ENCODE measurements around the gene HTR3E. TPM values are rescaled to one million over a fixed set of nuclear protein-coding genes. Genes with fewer than 3 reads are reported as not detected.
"Not testable (repeated sequence)": the region's sequence is repeated elsewhere in the genome, so short reads cannot be mapped to it uniquely, and the experiment has no call there.

The HTR3E gene
- total RNA-seq, 6 donors from 2014 or later: not detected

GRCh38 chr3:184117636-184118035 lies 20.8 kb downstream of the HTR3E start:
- Histone ChIP-seq H3K4me1 (no peaks in the 10 kb centered on the region), H3K9me3 (no peaks in the 10 kb centered on the region), H3K27me3 (no peaks in the 10 kb centered on the region), H3K4me3 (no peak overlapping the region), H3K36me3 (no peaks in the 10 kb centered on the region), H3K27ac (no peak overlapping the region)
- no peak for ATAC-seq (ENCODE audit: low FRiP score in 2 of 2)
- TF ChIP-seq POLR2AphosphoS5 (IDR thresholded peaks at IDR 0.05) (no peak), EP300 (IDR thresholded peaks at IDR 0.05) (no peak), POLR2A (IDR thresholded peaks at IDR 0.05) (no peak), CTCF (IDR thresholded peaks at IDR 0.05) (no peak)
- 92 to 94% methylated on average over 6 of the region's 6 CpGs for WGBS, 2 donors
- no peak for DNase-seq

- H3K27me3 ChIP-seq; H3K9me3 ChIP-seq; H3K27ac ChIP-seq; H3K36me3 ChIP-seq; H3K4me1 ChIP-seq; H3K4me3 ChIP-seq; ATAC-seq (ENCODE audit: low FRiP score in 2 of 2): not testable (repeated sequence)
- DNase-seq: peak in 1 of 2 donors; percentile 23
- WGBS, 2 donors: 94% methylated on average over 8 of the region's 8 CpGs
Measured at GRCh38 chr3:184121031-184121430, 24.2 kb downstream of the HTR3E start.

GRCh38 chr3:184126006-184126405 lies 29.1 kb downstream of the HTR3E start:
- no peaks in the 10 kb centered on the region for H3K9me3 ChIP-seq
- no peaks in the 10 kb centered on the region for H3K36me3 ChIP-seq
- no peaks in the 10 kb centered on the region for H3K4me1 ChIP-seq
- H3K4me3 ChIP-seq: no peak overlapping the region
- H3K27me3 ChIP-seq: no peaks in the 10 kb centered on the region
- ATAC-seq (ENCODE audit: low FRiP score in 2 of 2): no peak
- no peak for DNase-seq
- no peak overlapping the region for H3K27ac ChIP-seq
- TF ChIP-seq POLR2AphosphoS5 (IDR thresholded peaks at IDR 0.05): no peak
- 51 to 77% methylated on average over 3 of the region's 3 CpGs for WGBS, 2 donors

- no peaks in the 10 kb centered on the region for H3K27me3 ChIP-seq
- H3K4me3 ChIP-seq: no peak overlapping the region
- TF ChIP-seq CTCF (IDR thresholded peaks at IDR 0.05) (peak in 2 of 6 experiments; percentile 20 to 34), POLR2AphosphoS5 (IDR thresholded peaks at IDR 0.05) (no peak)
- H3K27ac ChIP-seq: no peak overlapping the region
- H3K9me3 ChIP-seq: no peaks in the 10 kb centered on the region
- ATAC-seq (ENCODE audit: low FRiP score in 2 of 2) (peak; percentile 50 to 86), DNase-seq (peak in 1 of 2 donors; percentile 67)
- 38 to 46% methylated on average over 2 of the region's 2 CpGs for WGBS, 2 donors
- H3K4me1 ChIP-seq: peaks cover 0 to 5% (median 2%) of the 10 kb centered on the region in 4 donors
- H3K36me3 ChIP-seq: no peaks in the 10 kb centered on the region
Measured at GRCh38 chr3:184129012-184129411, 32.1 kb downstream of the HTR3E start.

- DNase-seq (no peak), ATAC-seq (ENCODE audit: low FRiP score in 2 of 2) (no peak)
- H3K27me3 ChIP-seq: no peaks in the 10 kb centered on the region
- no peak overlapping the region for H3K4me3 ChIP-seq
- 93 to 97% methylated on average over 4 of the region's 4 CpGs for WGBS, 2 donors
- peaks cover 11 to 28% (median 18%) of the 10 kb centered on the region in 4 donors for H3K4me1 ChIP-seq
- peaks cover 0 to under 1% (median 0%) of the 10 kb centered on the region in 4 donors for H3K36me3 ChIP-seq
- H3K27ac ChIP-seq: no peak overlapping the region
- no peak for TF ChIP-seq CTCF (IDR thresholded peaks at IDR 0.05)
- no peak for TF ChIP-seq POLR2AphosphoS5 (IDR thresholded peaks at IDR 0.05)
- no peak for TF ChIP-seq EP300 (IDR thresholded peaks at IDR 0.05)
- TF ChIP-seq POLR2A (IDR thresholded peaks at IDR 0.05): no peak
- H3K9me3 ChIP-seq: no peaks in the 10 kb centered on the region
Measured at GRCh38 chr3:184132945-184133344, 36.1 kb downstream of the HTR3E start.
